Activated CD4-positive, alpha-beta T cell treated with anti-CD3 and anti-CD28 coated beads for 4 hours (primary cell): ENCODE measurements around the gene ASMTL.
"Not testable (repeated sequence)": the region's sequence is repeated elsewhere in the genome, so short reads cannot be mapped to it uniquely, and the experiment has no call there.

Experiments
- DNase-seq, 2 donors: peaks; one replicate each; pipeline ENCODE4 v3.0.0-alpha.2; 2020

The ASMTL gene, protein sequence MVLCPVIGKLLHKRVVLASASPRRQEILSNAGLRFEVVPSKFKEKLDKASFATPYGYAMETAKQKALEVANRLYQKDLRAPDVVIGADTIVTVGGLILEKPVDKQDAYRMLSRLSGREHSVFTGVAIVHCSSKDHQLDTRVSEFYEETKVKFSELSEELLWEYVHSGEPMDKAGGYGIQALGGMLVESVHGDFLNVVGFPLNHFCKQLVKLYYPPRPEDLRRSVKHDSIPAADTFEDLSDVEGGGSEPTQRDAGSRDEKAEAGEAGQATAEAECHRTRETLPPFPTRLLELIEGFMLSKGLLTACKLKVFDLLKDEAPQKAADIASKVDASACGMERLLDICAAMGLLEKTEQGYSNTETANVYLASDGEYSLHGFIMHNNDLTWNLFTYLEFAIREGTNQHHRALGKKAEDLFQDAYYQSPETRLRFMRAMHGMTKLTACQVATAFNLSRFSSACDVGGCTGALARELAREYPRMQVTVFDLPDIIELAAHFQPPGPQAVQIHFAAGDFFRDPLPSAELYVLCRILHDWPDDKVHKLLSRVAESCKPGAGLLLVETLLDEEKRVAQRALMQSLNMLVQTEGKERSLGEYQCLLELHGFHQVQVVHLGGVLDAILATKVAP

GRCh38 chrX:1452516-1453394 lies at the start of gene ASMTL:
ASMTL (minus strand) TSS chrX:1452909; CDS start chrX:1452840, 69 bp downstream.
- DNase-seq: peak; percentile 100

DNA sequence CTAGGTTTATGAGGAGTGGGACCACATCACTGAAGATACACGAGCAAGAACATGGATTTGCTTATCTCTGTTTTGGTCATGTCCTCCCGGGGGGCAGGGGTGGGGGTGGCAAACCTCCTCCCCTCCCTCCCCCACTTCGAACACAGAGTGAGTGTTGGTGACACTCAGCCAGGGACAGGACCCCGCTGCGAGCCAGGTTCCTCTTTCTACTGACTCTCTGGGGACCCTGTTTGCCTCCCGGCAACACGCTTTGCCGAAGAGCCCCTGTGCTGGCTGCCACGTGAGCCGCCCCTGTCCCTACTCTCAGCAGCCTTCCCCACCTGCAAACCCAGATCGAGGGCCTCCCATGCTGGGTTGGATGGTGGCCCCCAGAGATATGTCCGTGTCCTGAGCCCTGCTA lies 49.5 kb upstream of the ASMTL start:
- no peak for DNase-seq

GRCh38 chrX:1500701-1501624 lies 48.3 kb upstream of the ASMTL start:
- no peak for DNase-seq

DNA sequence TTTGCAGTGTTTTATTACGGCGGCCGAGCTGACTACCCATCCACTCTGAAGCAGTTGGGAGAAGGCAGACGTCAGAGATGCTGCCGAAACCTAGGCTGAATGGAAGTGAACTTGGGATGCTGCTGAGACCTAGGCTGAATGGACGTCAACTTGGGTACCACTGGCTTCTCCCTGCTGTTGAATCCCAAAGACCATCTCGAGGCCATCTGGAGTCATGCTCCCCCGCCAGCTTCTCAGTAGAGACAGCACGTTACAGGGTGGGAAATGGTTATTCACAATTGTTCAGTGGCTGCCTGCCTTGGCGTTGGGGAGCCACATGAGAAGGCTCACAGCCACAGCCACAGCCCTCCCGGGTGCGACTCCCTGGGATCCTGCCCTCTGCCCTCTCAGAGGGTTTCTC lies 43.4 kb upstream of the ASMTL start:
- DNase-seq: no peak

- no peak for DNase-seq
Measured at GRCh38 chrX:1493877-1494510, 41.3 kb upstream of the ASMTL start.

GRCh38 chrX:1493412-1493811 lies 40.7 kb upstream of the ASMTL start:
- DNase-seq: no peak

GRCh38 chrX:1492421-1493012 lies 39.8 kb upstream of the ASMTL start:
- DNase-seq: no peak

- no peak for DNase-seq
Measured at GRCh38 chrX:1491851-1492349, 39.2 kb upstream of the ASMTL start.

DNA sequence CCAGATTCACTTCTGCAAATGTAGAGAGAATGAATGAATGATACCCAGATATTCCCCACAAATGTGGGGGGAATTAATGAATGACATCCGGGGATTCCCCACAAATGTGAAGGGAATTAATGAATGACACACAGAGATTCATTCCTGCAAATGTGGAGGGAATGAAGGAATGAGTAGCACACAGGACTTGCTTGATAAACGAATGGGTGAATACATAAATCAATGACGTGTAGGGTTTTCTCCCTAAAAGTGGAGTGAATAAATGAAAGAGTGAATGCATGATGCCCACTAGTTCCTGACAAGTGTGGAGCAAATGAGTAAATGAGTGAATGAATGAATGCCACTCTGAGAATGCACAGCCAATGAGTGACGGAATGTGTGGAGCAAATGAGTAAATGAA lies 38.5 kb upstream of the ASMTL start:
- DNase-seq: not testable (repeated sequence)

- not testable (repeated sequence) for DNase-seq
Measured at GRCh38 chrX:1490723-1491122, 38.0 kb upstream of the ASMTL start.

DNA sequence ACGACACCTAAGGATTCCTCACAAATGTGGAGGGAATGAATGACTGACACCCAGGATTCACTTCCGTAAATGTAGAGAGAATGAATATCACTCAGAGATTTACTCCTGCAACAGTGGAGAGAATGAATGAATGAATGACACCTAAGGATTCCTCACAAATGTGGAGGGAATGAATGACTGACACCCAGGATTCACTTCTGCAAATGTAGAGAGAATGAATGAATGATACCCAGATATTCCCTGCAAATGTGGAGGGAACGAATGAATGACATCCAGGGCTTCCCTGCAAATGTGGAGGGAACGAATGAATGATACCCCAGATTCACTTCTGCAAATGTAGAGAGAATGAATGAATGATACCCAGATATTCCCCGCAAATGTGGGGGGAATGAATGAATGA lies 36.6 kb upstream of the ASMTL start:
- DNase-seq: not testable (repeated sequence)

DNA sequence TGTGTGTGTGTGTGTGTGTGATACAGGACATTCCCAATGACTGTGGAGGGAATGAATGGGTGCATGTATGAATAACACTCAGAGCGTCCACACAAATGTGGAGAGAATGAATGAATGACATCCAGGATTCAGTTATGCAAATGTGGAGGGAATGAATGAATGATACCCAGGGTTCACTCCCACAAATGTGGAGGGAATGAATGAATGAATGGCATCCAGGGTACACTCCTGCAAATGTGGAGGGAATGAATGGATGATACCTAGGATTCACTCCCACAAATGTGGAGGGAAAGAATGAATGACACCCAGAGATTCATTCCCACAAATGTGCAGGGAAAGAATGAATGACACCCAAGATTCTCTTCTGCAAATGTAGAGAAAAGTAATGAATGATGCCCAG lies 36.0 kb upstream of the ASMTL start:
- no peak for DNase-seq

DNA sequence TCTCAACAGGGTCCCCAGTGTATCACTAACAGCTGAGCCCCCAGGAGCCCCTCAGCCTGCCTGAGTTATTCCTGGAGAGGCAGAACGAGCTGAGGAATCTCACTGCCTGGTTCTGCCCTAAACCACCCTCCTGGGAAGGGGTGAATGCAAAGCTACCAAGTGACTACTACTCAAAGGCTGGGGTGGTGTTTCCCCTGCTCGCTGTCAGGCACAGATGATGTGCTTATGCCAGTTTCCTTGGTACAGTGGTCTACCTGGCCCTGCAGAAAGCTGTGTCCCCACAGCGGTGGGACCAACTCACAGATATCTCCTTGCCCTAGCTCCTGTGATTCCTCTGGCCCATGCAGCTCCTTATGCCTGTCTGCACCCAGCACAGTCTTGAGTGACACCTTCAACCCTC lies 35.4 kb upstream of the ASMTL start:
- DNase-seq: no peak

GRCh38 chrX:1487401-1487800 lies 34.7 kb upstream of the ASMTL start:
- no peak for DNase-seq

GRCh38 chrX:1486749-1487361 lies 34.1 kb upstream of the ASMTL start:
- no peak for DNase-seq

DNA sequence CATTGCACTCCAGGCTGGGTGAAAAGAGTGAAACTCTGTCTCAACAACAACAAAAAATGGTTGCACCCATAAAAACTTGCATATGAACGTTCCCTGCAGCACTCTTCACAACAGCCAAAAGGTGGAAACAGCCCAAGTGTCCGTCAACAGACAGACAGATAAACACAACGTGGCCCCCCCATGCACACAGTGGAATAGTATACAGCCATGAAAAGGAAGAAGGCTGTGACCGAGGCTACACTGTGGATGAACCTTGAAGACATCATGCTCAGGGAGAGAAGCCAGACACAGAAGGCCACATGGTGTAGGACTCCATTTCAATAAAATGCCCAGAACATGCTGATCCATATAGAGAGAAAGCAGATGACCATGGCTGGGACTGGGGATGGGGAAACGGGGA lies 33.5 kb upstream of the ASMTL start:
- no peak for DNase-seq

GRCh38 chrX:1485033-1485432 lies 32.3 kb upstream of the ASMTL start:
- DNase-seq: no peak

DNA sequence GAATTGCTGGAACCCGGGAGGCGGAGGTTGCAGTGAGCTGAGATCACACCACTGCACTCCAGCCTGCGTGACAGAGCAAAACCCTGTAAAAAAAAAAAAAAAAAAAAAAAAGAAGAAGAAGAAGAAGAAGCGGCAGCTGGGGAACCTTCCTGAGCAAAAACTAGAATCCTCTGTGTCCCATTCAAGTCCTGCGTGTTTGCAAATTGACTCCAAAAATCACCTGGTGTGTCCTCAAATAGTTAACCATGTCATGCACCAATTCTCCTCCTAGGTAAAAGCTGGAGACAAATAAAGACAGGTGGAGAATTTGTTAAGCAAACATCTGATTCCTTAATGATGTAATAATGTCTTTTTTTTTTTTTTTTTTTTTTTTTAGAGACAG lies 31.9 kb upstream of the ASMTL start:
- DNase-seq: no peak

DNA sequence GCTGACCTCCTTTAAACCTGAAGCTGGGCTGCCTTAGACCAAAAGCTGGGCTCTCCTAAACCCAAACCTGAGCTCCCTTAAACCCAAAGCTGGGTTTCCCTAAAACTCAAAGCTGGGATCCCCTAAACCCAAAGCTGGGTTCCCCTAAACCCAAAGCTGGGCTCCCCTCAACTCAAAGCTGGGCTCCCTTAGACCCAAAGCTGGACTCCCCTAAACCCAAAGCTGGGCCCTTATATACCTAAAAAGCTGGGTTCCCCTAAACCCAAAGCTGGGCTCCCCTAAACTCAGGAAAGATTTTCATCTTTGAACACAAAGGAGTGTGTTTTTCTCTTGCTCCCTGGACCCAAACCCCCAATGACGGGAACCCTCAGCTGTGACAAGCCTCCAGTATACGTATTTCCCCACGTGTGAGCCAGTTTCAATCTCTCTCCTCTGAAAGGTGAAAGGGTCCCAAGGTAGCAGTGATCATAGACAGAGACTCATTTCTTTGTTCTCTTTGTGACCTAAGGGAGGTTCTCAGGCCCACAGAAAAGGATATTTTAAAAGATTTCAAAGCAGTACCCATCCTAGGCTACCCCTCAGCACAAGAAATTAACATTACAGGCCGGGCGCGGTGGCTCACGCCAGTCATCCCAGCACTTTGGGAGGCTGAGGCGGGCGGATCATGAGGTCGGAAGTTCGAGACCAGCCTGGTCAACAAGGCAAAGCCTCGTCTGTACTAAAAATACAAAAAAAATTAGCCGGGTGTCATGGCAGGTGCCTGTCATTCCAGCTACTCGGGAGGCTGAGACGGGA lies 31.3 kb upstream of the ASMTL start:
- DNase-seq: no peak

DNA sequence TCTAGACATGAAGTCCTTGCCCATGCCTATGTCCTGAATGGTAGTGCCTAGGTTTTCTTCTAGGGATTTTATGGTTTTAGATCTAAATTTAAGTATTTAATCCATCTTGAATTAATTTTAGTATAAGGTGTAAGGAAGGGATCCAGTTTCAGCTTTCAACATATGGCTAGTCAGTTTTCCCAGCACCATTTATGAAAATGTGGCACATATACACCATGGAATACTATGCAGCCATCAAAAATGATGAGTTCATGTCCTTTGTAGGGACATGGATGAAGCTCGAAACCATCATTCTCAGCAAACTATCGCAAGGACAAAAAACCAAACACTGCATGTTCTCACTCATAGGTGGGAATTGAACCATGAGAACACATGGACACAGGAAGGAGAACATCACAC lies 29.8 kb upstream of the ASMTL start:
- not testable (repeated sequence) for DNase-seq
